Muscle layer of colon (tissue), 2 donors: ENCODE data around the gene MOSMO.
"Not testable (repeated sequence)": the region's sequence is repeated elsewhere in the genome, so short reads cannot be mapped to it uniquely, and the experiment has no call there.

ENCODE experiments used
- H3K27ac ChIP-seq: one replicate; pipeline ENCODE4 v1.7.0; 2013; ENCODE audit warnings: low read depth, mild to moderate bottlenecking, low read length, moderate library complexity
- H3K27me3 ChIP-seq, 2 donors: one replicate each; pipeline ENCODE4 v1.7.0; 2013; ENCODE audit warnings: low read length in 2 of 2, mild to moderate bottlenecking in 2 of 2; ENCODE audit not compliant: insufficient read depth in 2 of 2, control insufficient read depth in 1 of 2
- H3K36me3 ChIP-seq: one replicate; pipeline ENCODE4 v1.7.0; 2013; ENCODE audit warnings: mild to moderate bottlenecking, low read length; ENCODE audit not compliant: insufficient read depth
- H3K4me1 ChIP-seq: one replicate; pipeline ENCODE4 v1.7.0; 2013; ENCODE audit warnings: mild to moderate bottlenecking, low read length; ENCODE audit not compliant: insufficient read depth
- H3K4me3 ChIP-seq, 2 donors: one replicate each; pipeline ENCODE4 v1.7.0; 2013; ENCODE audit warnings: low read length in 2 of 2, low read depth in 1 of 2, mild to moderate bottlenecking in 1 of 2, moderate library complexity in 1 of 2
- H3K9ac ChIP-seq: one replicate; pipeline ENCODE4 v1.7.0; 2013; ENCODE audit warnings: low read length
- H3K9me3 ChIP-seq: one replicate; pipeline ENCODE4 v1.7.0; 2013; ENCODE audit warnings: mild to moderate bottlenecking, low read length
- donor health status: abdominal sarcoma.
- donor health status: Adenocarcinoma of cecum.

Gene MOSMO

DNA sequence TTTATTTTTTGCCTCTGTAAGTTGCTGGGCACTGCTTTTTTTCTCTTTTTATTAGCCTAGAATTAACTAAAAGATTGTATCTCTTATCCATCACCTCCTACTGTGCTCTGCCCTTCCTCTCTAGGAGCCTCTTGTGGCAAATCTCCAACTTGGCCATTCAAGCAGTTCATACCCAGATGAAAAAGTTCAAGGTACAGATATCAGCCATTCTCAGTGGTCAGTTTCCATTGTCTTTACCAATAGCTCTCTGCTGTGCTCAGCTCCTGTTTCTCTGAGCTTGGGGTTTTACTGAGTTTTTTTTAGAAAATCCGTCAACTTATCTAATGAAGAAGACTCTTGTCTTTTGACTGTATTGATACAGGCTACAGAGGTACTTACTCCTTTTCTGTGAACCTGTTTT is 15.6 kb downstream of the MOSMO start:
- Histone ChIP-seq H3K9me3 (no peaks in the 10 kb centered on the region), H3K9ac (no peak overlapping the region), H3K27me3 (no peaks in the 10 kb centered on the region), H3K27ac (no peak overlapping the region), H3K36me3 (no peaks in the 10 kb centered on the region), H3K4me3 (no peak overlapping the region), H3K4me1 (no peaks in the 10 kb centered on the region)

DNA sequence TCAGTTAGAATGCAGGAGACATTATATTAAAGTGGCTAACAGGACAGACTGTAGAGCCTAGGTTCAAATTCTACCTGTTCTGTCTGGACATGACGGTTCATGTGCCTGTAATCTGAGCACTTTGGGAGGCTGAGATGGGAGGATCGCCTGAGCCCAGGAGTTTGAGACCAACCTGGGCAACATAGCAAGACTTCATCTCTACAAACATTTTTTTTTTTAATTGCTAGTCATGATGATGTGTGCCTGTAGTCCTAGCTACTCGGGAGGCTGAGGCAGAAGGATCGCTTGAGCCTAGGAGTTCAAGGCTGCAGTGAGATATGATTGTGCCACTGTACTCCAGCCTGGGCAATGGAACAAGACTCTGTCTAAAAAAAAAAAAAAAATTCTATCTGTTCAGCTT is 16.9 kb downstream of the MOSMO start:
- not testable (repeated sequence) for H3K27ac ChIP-seq, H3K9ac ChIP-seq, H3K4me3 ChIP-seq, H3K36me3 ChIP-seq, H3K9me3 ChIP-seq, H3K4me1 ChIP-seq, H3K27me3 ChIP-seq

- Histone ChIP-seq H3K27me3 (no peaks in the 10 kb centered on the region), H3K4me3 (no peak overlapping the region), H3K9ac (no peak overlapping the region), H3K36me3 (no peaks in the 10 kb centered on the region), H3K27ac (no peak overlapping the region), H3K9me3 (no peaks in the 10 kb centered on the region), H3K4me1 (no peaks in the 10 kb centered on the region)
Observed at GRCh38 chr16:22027633-22028032, 19.7 kb downstream of the MOSMO start.

GRCh38 chr16:22029632-22030031 is 21.7 kb downstream of the MOSMO start:
- no peaks in the 10 kb centered on the region for H3K9me3 ChIP-seq
- no peak overlapping the region for H3K27ac ChIP-seq
- H3K36me3 ChIP-seq = no peaks in the 10 kb centered on the region
- no peaks in the 10 kb centered on the region for H3K4me1 ChIP-seq
- no peak overlapping the region for H3K4me3 ChIP-seq
- no peaks in the 10 kb centered on the region for H3K27me3 ChIP-seq
- no peak overlapping the region for H3K9ac ChIP-seq

GRCh38 chr16:22030087-22030812 is 22.3 kb downstream of the MOSMO start:
- Histone ChIP-seq H3K27ac (no peak overlapping the region), H3K9me3 (no peaks in the 10 kb centered on the region), H3K4me3 (no peak overlapping the region), H3K36me3 (no peaks in the 10 kb centered on the region), H3K4me1 (no peaks in the 10 kb centered on the region), H3K27me3 (no peaks in the 10 kb centered on the region), H3K9ac (no peak overlapping the region)

- no peak overlapping the region for H3K9ac ChIP-seq
- H3K9me3 ChIP-seq = no peaks in the 10 kb centered on the region
- no peaks in the 10 kb centered on the region for H3K36me3 ChIP-seq
- no peaks in the 10 kb centered on the region for H3K4me1 ChIP-seq
- H3K27me3 ChIP-seq = no peaks in the 10 kb centered on the region
- no peak overlapping the region for H3K27ac ChIP-seq
- H3K4me3 ChIP-seq = no peak overlapping the region
Observed at GRCh38 chr16:22031483-22032083, 23.7 kb downstream of the MOSMO start.

DNA sequence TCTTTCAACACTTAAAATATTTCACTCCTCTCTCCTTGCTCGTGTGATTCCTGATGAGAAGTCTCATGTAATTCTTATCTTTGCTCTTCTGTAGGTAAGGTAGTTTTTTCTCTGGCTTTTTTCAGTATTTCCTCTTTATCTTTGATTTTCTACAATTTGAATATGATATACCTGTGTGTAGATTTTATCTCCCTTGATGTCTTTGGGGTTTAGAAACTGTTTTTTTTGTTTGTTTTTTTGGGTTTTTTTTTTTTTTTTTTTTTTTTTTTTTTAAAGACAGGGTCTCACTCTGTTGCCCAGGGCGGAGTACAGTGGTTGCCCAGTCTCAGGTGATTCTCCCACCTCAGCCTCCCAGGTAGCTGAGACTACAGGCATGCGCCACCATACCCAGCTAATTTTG is 26.6 kb downstream of the MOSMO start:
- peaks cover 4% of the 10 kb centered on the region for H3K36me3 ChIP-seq
- H3K27me3 ChIP-seq = no peaks in the 10 kb centered on the region
- H3K9me3 ChIP-seq = no peaks in the 10 kb centered on the region
- no peak overlapping the region for H3K27ac ChIP-seq
- H3K9ac ChIP-seq = no peak overlapping the region
- H3K4me1 ChIP-seq = no peaks in the 10 kb centered on the region
- H3K4me3 ChIP-seq = no peak overlapping the region

DNA sequence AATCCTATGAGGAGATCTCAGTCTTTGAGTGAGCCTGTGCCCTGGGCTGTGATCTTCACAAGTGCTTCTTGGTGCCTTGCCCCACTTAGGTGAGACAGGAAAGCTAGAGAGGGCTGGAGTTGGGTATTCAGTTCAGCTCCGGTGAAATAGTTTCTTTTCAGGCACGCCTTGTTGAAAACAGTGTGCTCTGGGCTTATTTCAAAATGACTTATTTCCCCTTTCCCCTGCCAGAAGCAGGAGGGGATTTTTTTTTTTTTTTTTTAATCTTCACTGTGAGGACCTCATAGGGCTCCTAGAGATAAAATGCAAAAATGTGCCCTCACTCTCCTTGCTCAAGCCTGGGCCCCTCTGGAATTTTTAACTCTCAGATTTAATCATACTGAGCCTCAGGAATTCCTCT is 27.2 kb downstream of the MOSMO start:
- Histone ChIP-seq H3K27me3 (no peaks in the 10 kb centered on the region), H3K4me1 (no peaks in the 10 kb centered on the region), H3K9me3 (no peaks in the 10 kb centered on the region), H3K9ac (no peak overlapping the region), H3K36me3 (peaks cover 4% of the 10 kb centered on the region), H3K4me3 (no peak overlapping the region), H3K27ac (no peak overlapping the region)

DNA sequence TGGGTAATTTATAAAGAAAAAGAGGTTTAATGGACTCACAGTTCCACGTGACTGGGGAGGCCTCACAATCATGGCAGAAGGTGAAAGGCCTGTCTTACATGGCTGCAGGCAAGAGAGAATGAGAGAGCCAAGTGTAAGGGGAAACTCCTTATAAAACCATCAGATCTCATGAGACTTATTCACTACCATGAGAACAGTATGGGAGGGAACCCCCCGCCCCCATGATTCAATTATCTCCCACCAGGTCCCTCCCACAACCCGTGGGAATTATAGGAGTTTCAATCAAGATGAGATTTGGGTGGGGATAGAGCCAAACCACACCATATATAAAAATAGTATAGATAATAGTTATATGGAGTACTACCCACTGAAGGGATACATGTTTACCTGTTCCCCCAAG is 36.0 kb downstream of the MOSMO start:
- H3K4me3 ChIP-seq, H3K27me3 ChIP-seq, H3K9me3 ChIP-seq, H3K9ac ChIP-seq, H3K36me3 ChIP-seq, H3K27ac ChIP-seq, H3K4me1 ChIP-seq: not testable (repeated sequence)

DNA sequence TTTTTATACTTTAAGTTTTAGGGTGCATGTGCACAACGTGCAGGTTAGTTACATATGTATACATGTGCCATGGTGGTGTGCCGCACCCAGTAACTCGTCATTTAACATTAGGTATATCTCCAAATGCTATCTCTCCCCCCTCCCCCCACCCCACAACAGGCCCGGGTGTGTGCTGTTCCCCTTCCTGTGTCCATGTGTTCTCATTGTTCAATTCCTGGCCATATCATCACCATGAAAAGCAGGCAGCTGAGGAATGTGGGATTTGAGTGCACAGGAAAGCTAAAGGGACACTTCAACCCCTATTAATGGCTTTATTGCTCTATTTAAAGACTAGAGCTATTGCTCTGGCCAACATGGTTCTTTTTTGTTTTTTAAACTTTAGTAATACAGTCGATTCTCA is 38.0 kb downstream of the MOSMO start:
- not testable (repeated sequence) for H3K27me3 ChIP-seq, H3K27ac ChIP-seq, H3K36me3 ChIP-seq, H3K4me3 ChIP-seq, H3K9me3 ChIP-seq, H3K4me1 ChIP-seq, H3K9ac ChIP-seq

DNA sequence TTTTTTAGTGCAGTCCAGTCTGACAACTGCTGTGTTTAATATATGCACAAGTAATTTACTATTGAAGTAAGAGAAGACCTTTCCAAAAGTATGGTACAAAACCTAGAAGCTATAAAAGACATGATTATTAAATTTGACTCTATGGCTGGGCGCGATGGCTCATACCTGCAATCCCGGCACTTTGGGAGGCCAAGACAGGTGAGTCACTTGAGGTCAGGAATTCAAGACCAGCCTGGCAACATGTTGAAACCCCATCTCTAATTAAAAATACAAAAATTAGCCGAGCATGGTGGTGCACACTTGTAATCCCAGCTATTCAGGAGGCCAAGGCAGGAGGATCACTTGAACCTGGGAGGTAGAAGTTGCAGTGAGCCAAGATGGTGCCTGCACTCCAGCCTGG is 43.1 kb downstream of the MOSMO start:
- no peaks in the 10 kb centered on the region for H3K36me3 ChIP-seq
- H3K9ac ChIP-seq = no peak overlapping the region
- H3K27me3 ChIP-seq = no peaks in the 10 kb centered on the region
- no peaks in the 10 kb centered on the region for H3K9me3 ChIP-seq
- H3K4me3 ChIP-seq = no peak overlapping the region
- no peak overlapping the region for H3K27ac ChIP-seq
- no peaks in the 10 kb centered on the region for H3K4me1 ChIP-seq

DNA sequence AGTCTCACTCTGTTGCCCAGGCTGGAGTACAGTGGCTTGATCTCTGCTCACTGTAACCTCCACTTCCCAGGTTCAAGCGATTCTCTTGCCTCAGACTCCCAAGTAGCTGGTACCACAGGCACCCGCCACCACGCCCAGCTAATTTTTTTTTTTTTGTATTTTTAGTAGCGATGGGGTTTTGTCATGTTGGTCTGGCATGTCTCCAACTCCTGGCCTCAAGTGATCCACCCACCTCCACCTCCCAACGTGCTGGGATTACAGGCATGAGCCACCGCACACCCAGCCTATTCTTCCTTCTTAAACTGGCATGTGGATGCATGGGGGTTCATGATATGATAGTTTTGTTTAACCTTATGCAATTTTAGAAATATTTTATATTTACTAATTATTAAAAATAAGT is 45.1 kb downstream of the MOSMO start:
- Histone ChIP-seq H3K27ac (no peak overlapping the region), H3K9me3 (no peaks in the 10 kb centered on the region), H3K4me1 (no peaks in the 10 kb centered on the region), H3K9ac (no peak overlapping the region), H3K27me3 (no peaks in the 10 kb centered on the region), H3K36me3 (no peaks in the 10 kb centered on the region), H3K4me3 (no peak overlapping the region)
